H1 (cell line): ENCODE results near the gene PCDH7. TPM values are rescaled to one million over a fixed set of nuclear protein-coding genes. Genes with fewer than 3 reads are reported as not detected.
A peak's percentile ranks its signal among the peaks of the same experiment; 100 is the strongest.

ENCODE experiments used
- CTCF ChIA-PET: fragments of 300-600 bp; sonication (Branson Sonifier 250); formaldehyde crosslinking; loops from one replicate; lab custom pipeline; 2021; ENCODE audit not compliant: partially characterized antibody; lab: Charles Lee
- POLR2A ChIA-PET: fragments of 300-600 bp; sonication (Branson Sonifier 250); formaldehyde crosslinking; loops from one replicate; lab custom pipeline; 2021; ENCODE audit warnings: inconsistent platforms; ENCODE audit not compliant: partially characterized antibody; lab: Charles Lee
- DNase-seq, 2 experiments: peaks; one replicate each; pipeline versions ENCODE4 v3.0.0 to v3.0.0-alpha.2; 2010 to 2022; ENCODE audit warnings: low spot score in 2 of 2, low read depth in 1 of 2, mixed read lengths in 1 of 2
- FAIRE-seq: peaks from 2 replicates; lab custom pipeline; 2011; peaks lifted over from hg19 to GRCh38; lab: Jason Lieb, UNC
- H2AFZ ChIP-seq: 2 replicates; pipeline ENCODE4 v1.8.1; 2012; ENCODE audit warnings: low read length, inconsistent platforms
- H2AK5ac ChIP-seq: 2 replicates; pipeline ENCODE4 v1.6.1; 2013; ENCODE audit warnings: low read depth, low read length
- H2BK120ac ChIP-seq: replicated peaks from 2 replicates; pipeline ENCODE3; 2013; ENCODE audit warnings: low read depth, low read length, inconsistent platforms
- H2BK12ac ChIP-seq: 2 replicates; pipeline ENCODE4 v1.6.1; 2013; ENCODE audit warnings: low read depth, low read length
- H2BK15ac ChIP-seq: 2 replicates; pipeline ENCODE4 v1.6.1; 2013; ENCODE audit warnings: low read length
- H2BK20ac ChIP-seq: 2 replicates; pipeline ENCODE4 v1.6.1; 2013; ENCODE audit warnings: low read length
- H2BK5ac ChIP-seq: 2 replicates; pipeline ENCODE4 v1.6.1; 2013; ENCODE audit warnings: low read depth, low read length
- H3K14ac ChIP-seq: 2 replicates; pipeline ENCODE4 v1.6.1; 2013; ENCODE audit warnings: inconsistent platforms; ENCODE audit not compliant: insufficient read length
- H3K18ac ChIP-seq: 2 replicates; pipeline ENCODE4 v1.6.1; 2013; ENCODE audit warnings: low read length; ENCODE audit errors: extremely low read depth
- H3K23ac ChIP-seq: 2 replicates; pipeline ENCODE4 v1.6.1; 2013; ENCODE audit warnings: inconsistent platforms; ENCODE audit not compliant: insufficient read length
- H3K23me2 ChIP-seq: 2 replicates; pipeline ENCODE4 v1.6.1; 2013; ENCODE audit warnings: low read depth, low read length
- H3K27ac ChIP-seq: 2 replicates; pipeline ENCODE4 v1.6.1; 2011; ENCODE audit warnings: low read depth, low read length, inconsistent platforms
- H3K27me3 ChIP-seq, 4 experiments: replicated peaks in 1 of 4; 1 replicate in 1 of 4; 2 replicates in 3 of 4; pipeline versions ENCODE4 v1.6.1 to v1.8.1; 2011 to 2013; ENCODE audit warnings: low read length in 3 of 4, mild to moderate bottlenecking in 3 of 4, inconsistent platforms in 2 of 4, mixed read lengths in 2 of 4, moderate library complexity in 1 of 4; ENCODE audit not compliant: control insufficient read depth in 3 of 4, insufficient read depth in 3 of 4; ENCODE audit errors: extremely low read depth in 1 of 4
- H3K36me3 ChIP-seq, 4 experiments: 2 replicates each; pipeline versions ENCODE4 v1.6.1 to v1.8.1; 2011 to 2013; ENCODE audit warnings: mild to moderate bottlenecking in 4 of 4, low read length in 3 of 4, moderate library complexity in 2 of 4, control low read depth in 1 of 4, inconsistent platforms in 1 of 4; ENCODE audit not compliant: insufficient read depth in 4 of 4, control insufficient read depth in 2 of 4
- H3K4ac ChIP-seq: replicated peaks from 2 replicates; pipeline ENCODE3; 2013; ENCODE audit warnings: low read length, low read depth, mixed read lengths, inconsistent platforms; ENCODE audit not compliant: insufficient read length
- H3K4me1 ChIP-seq, 4 experiments: replicated peaks in 1 of 4; 1 replicate in 1 of 4; 2 replicates in 3 of 4; pipeline versions ENCODE4 v1.6.1 to v1.8.1; 2011 to 2013; ENCODE audit warnings: low read length in 3 of 4, inconsistent platforms in 2 of 4, mixed read lengths in 1 of 4; ENCODE audit not compliant: insufficient read depth in 4 of 4, control insufficient read depth in 3 of 4
- H3K4me2 ChIP-seq, 2 experiments: 2 replicates each; pipeline versions ENCODE4 v1.6.1 to v1.8.1; 2011 to 2013; ENCODE audit warnings: low read depth in 2 of 2, low read length in 2 of 2, control low read depth in 1 of 2, inconsistent platforms in 1 of 2, mild to moderate bottlenecking in 1 of 2; ENCODE audit not compliant: insufficient read depth in 1 of 2
- H3K4me3 ChIP-seq, 4 experiments: fragments of 200-600, 300-600 bp in 1 of 4; sonication (generic), shearing (Covaris generic), sonication (Bioruptor Twin) in 1 of 4; 2 replicates each; pipeline versions ENCODE4 v1.5.1 to v1.8.1; 2011 to 2016; ENCODE audit warnings: low read length in 4 of 4, low read depth in 3 of 4, control low read depth in 2 of 4, inconsistent platforms in 2 of 4, mild to moderate bottlenecking in 2 of 4, mixed read lengths in 1 of 4, moderate library complexity in 1 of 4; ENCODE audit not compliant: insufficient read depth in 2 of 4; ENCODE audit errors: extremely low read depth in 1 of 4
- H3K56ac ChIP-seq: replicated peaks from 2 replicates; pipeline ENCODE3; 2013; ENCODE audit warnings: low read depth, mild to moderate bottlenecking, mixed read lengths, low read length, inconsistent platforms; ENCODE audit not compliant: insufficient read length
- H3K79me1 ChIP-seq: 2 replicates; pipeline ENCODE4 v1.6.1; 2013; ENCODE audit warnings: low read depth, low read length, control low read depth
- H3K79me2 ChIP-seq, 2 experiments: 2 replicates each; pipeline versions ENCODE4 v1.6.1 to v1.8.1; 2012 to 2013; ENCODE audit warnings: low read length in 2 of 2, mild to moderate bottlenecking in 2 of 2, inconsistent platforms in 1 of 2; ENCODE audit not compliant: insufficient read depth in 2 of 2, control insufficient read depth in 1 of 2
- H3K9ac ChIP-seq, 4 experiments: replicated peaks in 1 of 4; 1 replicate in 1 of 4; 2 replicates in 3 of 4; pipeline versions ENCODE4 v1.6.1 to v1.8.1; 2011 to 2013; ENCODE audit warnings: low read depth in 3 of 4, low read length in 3 of 4, control low read depth in 2 of 4, mild to moderate bottlenecking in 2 of 4, moderate library complexity in 2 of 4, inconsistent platforms in 1 of 4; ENCODE audit errors: extremely low read depth in 1 of 4
- H3K9me3 ChIP-seq, 2 experiments: 2 replicates each; pipeline versions ENCODE4 v1.6.1 to v1.8.1; 2012 to 2013; ENCODE audit warnings: mild to moderate bottlenecking in 2 of 2, moderate library complexity in 2 of 2, control low read depth in 1 of 2, inconsistent platforms in 1 of 2, low read depth in 1 of 2, low read length in 1 of 2, mixed read lengths in 1 of 2; ENCODE audit not compliant: insufficient read depth in 2 of 2
- H4K20me1 ChIP-seq, 2 experiments: replicated peaks in 1 of 2; 2 replicates each; pipeline versions ENCODE3 to v1.8.1; 2011 to 2013; ENCODE audit warnings: inconsistent platforms in 2 of 2, low read length in 2 of 2, mild to moderate bottlenecking in 1 of 2; ENCODE audit not compliant: insufficient read depth in 2 of 2, control insufficient read depth in 1 of 2
- H4K5ac ChIP-seq: 2 replicates; pipeline ENCODE4 v1.6.1; 2013; ENCODE audit warnings: low read length, low read depth, mixed read lengths, inconsistent platforms; ENCODE audit not compliant: insufficient read length
- H4K8ac ChIP-seq: 2 replicates; pipeline ENCODE4 v1.8.0; 2013; ENCODE audit warnings: mild to moderate bottlenecking, moderate library complexity, low read length, inconsistent platforms; ENCODE audit not compliant: insufficient read depth; ENCODE audit errors: extremely low read depth
- H4K91ac ChIP-seq: replicated peaks from 2 replicates; pipeline ENCODE3; 2013; ENCODE audit warnings: low read length, mixed read lengths, inconsistent platforms; ENCODE audit not compliant: insufficient read length
- ASH2L ChIP-seq: fragments of 200-600, 300-600 bp; sonication (generic); IDR thresholded peaks from one replicate; pipeline ENCODE4 v1.7.1; 2017; ENCODE audit warnings: low read length
- KDM4A ChIP-seq: IDR thresholded peaks from one replicate; pipeline ENCODE4 v1.7.1; 2012; ENCODE audit warnings: low read depth, mild to moderate bottlenecking, moderate library complexity, low read length, inconsistent platforms; ENCODE audit not compliant: severe bottlenecking
- RNF2 ChIP-seq: fragments of 200-900, 300-1000 bp; sonication (generic); IDR thresholded peaks from 2 replicates; pipeline ENCODE4 v1.7.1; 2016; ENCODE audit warnings: borderline replicate concordance, low read depth, mild to moderate bottlenecking, antibody characterized with exemption, low read length; ENCODE audit not compliant: poor library complexity, severe bottlenecking; ENCODE audit errors: missing control alignments
- SAP30 ChIP-seq: fragments of 300-600 bp; sonication (generic); IDR thresholded peaks from 2 replicates; pipeline ENCODE4 v1.7.1; 2012; ENCODE audit warnings: low read length, moderate library complexity, mild to moderate bottlenecking, inconsistent platforms; ENCODE audit not compliant: insufficient read depth, insufficient replicate concordance
- SUZ12 ChIP-seq: fragments of 200-600 bp; sonication (generic); IDR thresholded peaks from 2 replicates; pipeline ENCODE4 v1.6.1; 2012; ENCODE audit warnings: mild to moderate bottlenecking, inconsistent platforms, low read length, moderate library complexity, mixed read lengths
- whole genome bisulfite sequencing, 2 experiments: shearing (Covaris generic) in 1 of 2; methylation state at CpG; one replicate each; pipeline versions ENCODE4 v1.1.6 to v1.1.7; 2013 to 2015; ENCODE audit warnings: low lambda C conversion rate in 2 of 2, mixed read lengths in 2 of 2, inconsistent platforms in 1 of 2, low coverage in 1 of 2, missing lambda C conversion rate in 1 of 2; ENCODE audit not compliant: insufficient replicate concordance in 2 of 2, insufficient coverage in 1 of 2, insufficient read length in 1 of 2; ENCODE audit errors: extremely low coverage in 1 of 2, missing lambda C conversion rate in 1 of 2; 5-methylcytosine and 5-hydroxymethylcytosine counted together
- polyA plus RNA-seq, 7 experiments: library from polyadenylated mRNA; depleted of rRNA in 3 of 7; stranded (reverse) in 5 of 7; unstranded in 2 of 7; fragments of >200 nt in 5 of 7; fragments of 200-250 nt in 2 of 7; gene quantifications; 1 replicate in 5 of 7; 2 replicates in 1 of 7; 4 replicates in 1 of 7; pipeline versions ENCODE4 v1.2.1 to v1.2.3, GENCODE V29; 2011 to 2013; ENCODE audit warnings: missing spikeins in 2 of 7, mixed read lengths in 2 of 7
- total RNA-seq: library from RNA; stranded (reverse); fragmentation: NEBNext Ultra II Directional; extraction: Animal tissue kit (Norgen Biotek cat#: 25700); gene quantifications from 2 replicates; pipeline ENCODE4 v1.2.1, GENCODE V29; 2021

Gene PCDH7
- total and polyA plus RNA-seq, 2 of the 8 experiments (the other 6 are each of a cell fraction or from before 2014, with no cell fraction given) = 3.1 to 6.1 TPM

- peaks cover 0 to 18% of the 10 kb centered on the region in 2 experiments for H4K20me1 ChIP-seq
- CTCF ChIA-PET = interaction anchor here (1.1 kb wide), 2 partner anchors 194 to 440 kb away, joined by 3 read pairs; no protein-coding TSS in a partner anchor
- H3K79me2 ChIP-seq = no peaks in the 10 kb centered on the region
- H3K79me1 ChIP-seq = peaks cover 2% of the 10 kb centered on the region; the same call in 1 of the 2 replicates
- H3K23me2 ChIP-seq = peaks cover 53% of the 10 kb centered on the region
- no peak overlapping the region for H2BK5ac ChIP-seq
- peak in 1 of 2 experiments; percentile 69 for DNase-seq
- H2BK12ac ChIP-seq = peak overlapping the region; percentile 60; the same call in 1 of the 2 replicates
- H3K27me3 ChIP-seq = peaks cover 17 to 49% (median 41%) of the 10 kb centered on the region in 4 experiments
- TF ChIP-seq RNF2 (peak; percentile 15), SUZ12 (peak; percentile 14), SAP30 (no peak), ASH2L (peak; percentile 47), KDM4A (peak; percentile 63)
- peak overlapping the region; percentile 87 for H3K18ac ChIP-seq
- H3K9me3 ChIP-seq = no peaks in the 10 kb centered on the region; a peak in 1 of 4 replicates
- no peak overlapping the region for H2BK20ac ChIP-seq
- H2AK5ac ChIP-seq = no peak overlapping the region
- no peak overlapping the region for H3K9ac ChIP-seq
- peak overlapping the region; percentile 7 for H4K5ac ChIP-seq
- H3K4me3 ChIP-seq = peak overlapping the region; percentile 65 to 86 (median 84)
- no peaks in the 10 kb centered on the region for H3K36me3 ChIP-seq
- H3K4me1 ChIP-seq = peaks cover 0 to 20% (median 13%) of the 10 kb centered on the region in 4 experiments; a peak in 6 of 7 replicates
- no peak overlapping the region for H3K27ac ChIP-seq
- H3K23ac ChIP-seq = no peak overlapping the region
- no peak for FAIRE-seq
- no peak overlapping the region for H3K56ac ChIP-seq
- H2BK120ac ChIP-seq = no peak overlapping the region
- peak overlapping the region; percentile 43 for H2AFZ ChIP-seq
- H3K4ac ChIP-seq = no peak overlapping the region
- peak overlapping the region; percentile 89 to 100 for H3K4me2 ChIP-seq
- peak overlapping the region; percentile 45 for H4K8ac ChIP-seq
- H3K14ac ChIP-seq = no peak overlapping the region
- peak overlapping the region; percentile 38 for H4K91ac ChIP-seq
- 1% methylated on average over 39 of the region's 41 CpGs; no CpG with 5 or more reads in 1 of the 2 experiments for WGBS, 2 experiments
- no peak overlapping the region for H2BK15ac ChIP-seq
- POLR2A ChIA-PET = no interaction called here
Observed at GRCh38 chr4:30720661-30721184, 554 bp downstream of the PCDH7 start.
